Trophoblast cell (in vitro differentiated cells and primary cell): ENCODE results near the gene DCXR.

Source experiments
- DNase-seq, 2 donors: peaks; one replicate each; pipeline ENCODE4 v3.0.0-alpha.2; 2016
- H2AFZ ChIP-seq: 2 replicates; pipeline ENCODE4 v1.6.1; 2013; ENCODE audit warnings: low read length, moderate library complexity, mild to moderate bottlenecking; ENCODE audit not compliant: insufficient read depth, poor library complexity
- H2AK5ac ChIP-seq: 2 replicates; pipeline ENCODE4 v1.6.1; 2013; ENCODE audit warnings: mild to moderate bottlenecking, low read length
- H2BK120ac ChIP-seq: 2 replicates; pipeline ENCODE4 v1.6.1; 2013; ENCODE audit warnings: low read length, mild to moderate bottlenecking, moderate library complexity; ENCODE audit not compliant: insufficient read depth, poor library complexity
- H2BK12ac ChIP-seq: 2 replicates; pipeline ENCODE4 v1.6.1; 2013; ENCODE audit warnings: mild to moderate bottlenecking, low read length, moderate library complexity
- H2BK5ac ChIP-seq: 2 replicates; pipeline ENCODE4 v1.6.1; 2013; ENCODE audit warnings: low read length, low read depth, moderate library complexity, mild to moderate bottlenecking; ENCODE audit not compliant: poor library complexity
- H3K14ac ChIP-seq: 2 replicates; pipeline ENCODE4 v1.6.1; 2013; ENCODE audit warnings: mild to moderate bottlenecking, low read length
- H3K18ac ChIP-seq: 2 replicates; pipeline ENCODE4 v1.6.1; 2013; ENCODE audit warnings: mild to moderate bottlenecking, low read length
- H3K23ac ChIP-seq: 2 replicates; pipeline ENCODE4 v1.6.1; 2013; ENCODE audit warnings: low read length
- H3K27ac ChIP-seq: 2 replicates; pipeline ENCODE4 v1.5.1; 2013; ENCODE audit warnings: low read depth, mild to moderate bottlenecking, inconsistent platforms, low read length, moderate library complexity
- H3K27me3 ChIP-seq: 2 replicates; pipeline ENCODE4 v1.6.1; 2013; ENCODE audit warnings: inconsistent platforms, mild to moderate bottlenecking, low read length, moderate library complexity; ENCODE audit not compliant: insufficient read depth
- H3K36me3 ChIP-seq, 2 experiments: 1 replicate in 1 of 2; 2 replicates in 1 of 2; pipeline ENCODE4 v1.6.1; 2013; ENCODE audit warnings: low read length in 2 of 2, mild to moderate bottlenecking in 2 of 2, moderate library complexity in 1 of 2; ENCODE audit not compliant: insufficient read depth in 2 of 2, control insufficient read depth in 1 of 2
- H3K4ac ChIP-seq: 2 replicates; pipeline ENCODE4 v1.6.1; 2013; ENCODE audit warnings: low read depth, mild to moderate bottlenecking, low read length, moderate library complexity
- H3K4me1 ChIP-seq, 2 experiments: 1 replicate in 1 of 2; 2 replicates in 1 of 2; pipeline ENCODE4 v1.6.1; 2013; ENCODE audit warnings: low read length in 2 of 2, mild to moderate bottlenecking in 2 of 2, moderate library complexity in 1 of 2; ENCODE audit not compliant: insufficient read depth in 2 of 2, control insufficient read depth in 1 of 2
- H3K4me2 ChIP-seq: 2 replicates; pipeline ENCODE4 v1.6.1; 2013; ENCODE audit warnings: inconsistent platforms, mild to moderate bottlenecking, low read length, moderate library complexity
- H3K4me3 ChIP-seq: 2 replicates; pipeline ENCODE4 v1.5.1; 2013; ENCODE audit warnings: mild to moderate bottlenecking, low read depth, low read length, inconsistent platforms
- H3K79me1 ChIP-seq: one replicate; pipeline ENCODE4 v1.6.1; 2013; ENCODE audit warnings: low read length
- H3K79me2 ChIP-seq: 2 replicates; pipeline ENCODE4 v1.6.1; 2013; ENCODE audit warnings: low read length, mild to moderate bottlenecking; ENCODE audit not compliant: control insufficient read depth, insufficient read depth, poor library complexity
- H3K9ac ChIP-seq: 2 replicates; pipeline ENCODE4 v1.6.1; 2013; ENCODE audit warnings: mild to moderate bottlenecking, low read length
- H3K9me3 ChIP-seq: 2 replicates; pipeline ENCODE4 v1.6.1; 2013; ENCODE audit warnings: low read depth, mild to moderate bottlenecking, control low read depth, inconsistent platforms, low read length; ENCODE audit not compliant: insufficient read depth
- H4K12ac ChIP-seq: 2 replicates; pipeline ENCODE4 v1.6.1; 2013; ENCODE audit warnings: low read depth, mild to moderate bottlenecking, low read length, moderate library complexity
- H4K8ac ChIP-seq: 2 replicates; pipeline ENCODE4 v1.6.1; 2013; ENCODE audit warnings: low read depth, mild to moderate bottlenecking, low read length, moderate library complexity
- H4K91ac ChIP-seq: one replicate; pipeline ENCODE4 v1.6.1; 2013; ENCODE audit warnings: low read depth, mild to moderate bottlenecking, low read length, moderate library complexity
- WGBS: extraction: QIAGEN DNeasy Blood & Tissue Kit; methylation state at CpG from one replicate; pipeline ENCODE4 v1.1.7; 2013; ENCODE audit warnings: missing lambda C conversion rate; ENCODE audit not compliant: insufficient read length, insufficient coverage; ENCODE audit errors: extremely low coverage; 5-methylcytosine and 5-hydroxymethylcytosine counted together

DCXR gene

DNA sequence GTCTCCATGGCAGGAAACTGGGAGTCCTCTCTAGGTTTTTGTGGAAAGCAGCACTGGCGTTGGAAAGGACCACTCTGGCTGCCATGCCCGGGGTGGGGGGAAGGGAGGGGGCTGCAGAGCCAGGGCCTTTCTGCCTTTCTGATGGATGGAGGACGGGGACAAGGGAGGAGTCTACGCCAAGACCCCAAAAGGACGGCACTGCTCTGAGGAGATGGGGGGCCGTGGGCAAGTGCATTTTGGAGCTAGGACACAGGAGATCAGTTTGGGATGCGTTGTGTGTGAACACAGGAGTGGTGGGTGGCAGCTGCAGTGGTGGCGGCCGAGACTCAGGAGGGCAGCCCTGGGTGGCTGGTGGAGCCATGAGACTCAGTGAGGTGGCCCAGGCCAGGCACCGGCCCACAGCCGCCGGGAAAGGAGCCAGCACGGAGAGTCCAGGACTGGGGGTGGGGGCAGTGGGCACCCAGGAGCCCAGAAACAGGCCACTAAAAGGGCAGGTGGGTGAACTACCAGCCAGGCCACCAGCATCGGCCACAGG lies 16.9 kb downstream of the DCXR start:
- Histone ChIP-seq H3K14ac (no peak overlapping the region), H3K18ac (no peak overlapping the region), H3K23ac (no peak overlapping the region), H4K91ac (no peak overlapping the region), H3K4ac (no peak overlapping the region), H3K36me3 (peaks cover 14 to 18% of the 10 kb centered on the region in 2 experiments), H2BK12ac (no peak overlapping the region), H2AK5ac (no peak overlapping the region), H3K9ac (no peak overlapping the region), H3K27me3 (no peaks in the 10 kb centered on the region), H3K27ac (no peak overlapping the region), H3K79me2 (peaks cover 8% of the 10 kb centered on the region), H2BK5ac (no peak overlapping the region), H2BK120ac (no peak overlapping the region), H4K12ac (no peak overlapping the region), H4K8ac (no peak overlapping the region), H3K4me3 (no peak overlapping the region), H3K4me1 (peaks cover 18 to 19% of the 10 kb centered on the region in 2 experiments), H3K79me1 (peaks cover 6% of the 10 kb centered on the region), H3K4me2 (no peak overlapping the region), H2AFZ (no peak overlapping the region), H3K9me3 (peaks cover 3% of the 10 kb centered on the region)
- no CpG with 5 or more reads among the region's 14 CpGs for WGBS
- DNase-seq = no peak

DNA sequence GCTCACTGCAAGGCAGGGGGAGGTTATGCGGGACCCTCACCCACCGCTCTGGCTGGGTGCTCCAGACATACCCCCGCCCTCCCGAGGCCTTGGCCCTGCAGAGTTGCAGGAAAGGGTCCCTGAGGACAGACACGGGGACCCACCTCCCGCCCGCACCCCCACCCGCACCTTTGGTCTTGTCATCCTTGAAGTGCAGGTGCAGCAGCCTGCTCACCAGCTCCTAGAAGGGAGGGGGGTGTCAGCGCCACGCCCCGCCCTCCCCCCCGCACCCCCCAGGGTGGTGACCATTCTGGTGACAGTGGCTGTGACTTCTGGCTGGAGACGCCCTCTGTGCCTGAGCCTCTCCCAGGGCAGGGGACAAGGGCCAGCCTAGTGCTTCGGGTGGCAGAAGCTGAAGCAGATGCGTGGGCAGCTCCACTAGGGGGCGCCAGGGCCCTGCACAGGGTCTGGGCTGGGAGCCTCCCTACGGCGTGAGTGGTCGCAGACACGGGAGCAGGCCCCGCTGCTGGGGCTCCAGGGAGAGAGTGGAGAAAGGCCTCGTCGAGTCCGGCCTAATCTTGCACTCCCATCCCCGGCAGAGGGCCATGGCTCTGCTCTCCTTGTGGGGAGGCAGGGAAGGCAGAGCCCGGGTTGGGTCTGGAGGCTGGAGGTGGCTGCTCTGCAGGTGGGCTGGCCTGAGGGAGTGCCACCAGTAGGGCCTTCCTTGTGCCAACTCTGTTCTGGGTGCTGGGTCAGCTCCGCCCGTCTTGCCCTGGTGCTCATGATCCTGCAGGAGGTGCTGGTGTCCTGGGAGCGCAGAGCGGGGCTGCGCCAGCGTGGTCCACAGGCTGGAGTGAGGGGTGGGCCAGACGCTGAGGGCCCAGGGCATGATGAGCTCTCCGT lies 17.6 kb downstream of the DCXR start:
- peak in 1 of 2 donors; percentile 73 for DNase-seq
- H3K14ac ChIP-seq = no peak overlapping the region

DNA sequence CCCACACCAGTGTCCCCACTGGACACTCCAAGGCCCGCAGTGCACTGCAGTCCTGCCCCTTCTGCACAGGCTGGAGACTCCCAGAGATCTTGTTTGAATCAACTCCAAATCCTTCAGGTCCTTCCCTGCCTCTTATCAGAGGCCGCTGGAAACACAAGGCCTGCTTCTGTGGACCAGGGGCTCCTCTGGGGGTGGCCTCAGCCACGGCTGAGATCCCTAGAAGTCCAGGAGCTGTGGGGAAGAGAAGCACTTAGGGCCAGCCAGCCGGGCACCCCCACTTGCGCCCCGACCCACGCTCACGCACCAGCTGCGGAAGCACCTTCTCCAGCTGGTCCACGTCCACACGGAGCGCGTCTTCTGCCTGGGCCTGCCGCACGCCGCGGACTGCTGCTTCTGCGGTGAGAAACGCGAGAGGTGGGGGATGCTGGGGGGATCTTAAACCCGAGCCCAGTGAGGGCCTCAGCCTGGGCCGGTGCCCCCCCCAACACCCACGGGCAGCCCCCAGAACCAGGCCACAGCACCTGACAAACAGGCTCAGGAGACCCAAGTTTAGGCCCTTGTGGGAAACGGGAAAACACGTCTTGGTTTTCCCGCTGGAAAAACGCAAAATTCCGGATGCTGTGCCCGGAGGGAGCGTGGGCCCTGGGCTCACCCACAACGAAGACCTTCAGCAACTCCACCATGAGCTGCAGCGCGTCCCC lies 18.4 kb downstream of the DCXR start:
- no peak overlapping the region for H4K8ac ChIP-seq
- no peak overlapping the region for H3K4me3 ChIP-seq
- H3K18ac ChIP-seq = no peak overlapping the region
- no peak overlapping the region for H3K9ac ChIP-seq
- H4K12ac ChIP-seq = no peak overlapping the region
- no peak overlapping the region for H2BK12ac ChIP-seq
- H3K27ac ChIP-seq = no peak overlapping the region
- H3K36me3 ChIP-seq = peaks cover 17 to 18% of the 10 kb centered on the region in 2 experiments
- whole genome bisulfite sequencing = no CpG with 5 or more reads among the region's 33 CpGs
- peaks cover 3% of the 10 kb centered on the region for H3K9me3 ChIP-seq
- no peak for DNase-seq
- H3K4me2 ChIP-seq = no peak overlapping the region
- H4K91ac ChIP-seq = no peak overlapping the region
- H2BK120ac ChIP-seq = no peak overlapping the region
- H3K23ac ChIP-seq = no peak overlapping the region
- H3K27me3 ChIP-seq = no peaks in the 10 kb centered on the region
- peaks cover 15 to 16% of the 10 kb centered on the region in 2 experiments for H3K4me1 ChIP-seq
- H3K4ac ChIP-seq = no peak overlapping the region
- H3K14ac ChIP-seq = no peak overlapping the region
- no peak overlapping the region for H2AFZ ChIP-seq
- peaks cover 6% of the 10 kb centered on the region for H3K79me1 ChIP-seq
- peaks cover 8% of the 10 kb centered on the region for H3K79me2 ChIP-seq
- H2BK5ac ChIP-seq = no peak overlapping the region
- no peak overlapping the region for H2AK5ac ChIP-seq

More for the DNA sequence above, 17.6 kb downstream of the DCXR start:
- Histone ChIP-seq H3K4ac (no peak overlapping the region), H2AK5ac (no peak overlapping the region), H2AFZ (no peak overlapping the region), H4K12ac (no peak overlapping the region), H2BK120ac (no peak overlapping the region), H3K27ac (no peak overlapping the region), H3K23ac (no peak overlapping the region), H3K36me3 (peaks cover 14 to 18% of the 10 kb centered on the region in 2 experiments), H3K4me1 (peaks cover 18 to 19% of the 10 kb centered on the region in 2 experiments), H3K27me3 (no peaks in the 10 kb centered on the region), H4K8ac (no peak overlapping the region), H3K4me2 (no peak overlapping the region), H3K9ac (no peak overlapping the region), H3K9me3 (peaks cover 3% of the 10 kb centered on the region), H3K4me3 (peak overlapping the region; percentile 8), H3K79me2 (peaks cover 8% of the 10 kb centered on the region), H2BK12ac (no peak overlapping the region), H4K91ac (no peak overlapping the region), H3K79me1 (peaks cover 6% of the 10 kb centered on the region), H3K18ac (no peak overlapping the region), H2BK5ac (no peak overlapping the region)
- no CpG with 5 or more reads among the region's 34 CpGs for WGBS

DNA sequence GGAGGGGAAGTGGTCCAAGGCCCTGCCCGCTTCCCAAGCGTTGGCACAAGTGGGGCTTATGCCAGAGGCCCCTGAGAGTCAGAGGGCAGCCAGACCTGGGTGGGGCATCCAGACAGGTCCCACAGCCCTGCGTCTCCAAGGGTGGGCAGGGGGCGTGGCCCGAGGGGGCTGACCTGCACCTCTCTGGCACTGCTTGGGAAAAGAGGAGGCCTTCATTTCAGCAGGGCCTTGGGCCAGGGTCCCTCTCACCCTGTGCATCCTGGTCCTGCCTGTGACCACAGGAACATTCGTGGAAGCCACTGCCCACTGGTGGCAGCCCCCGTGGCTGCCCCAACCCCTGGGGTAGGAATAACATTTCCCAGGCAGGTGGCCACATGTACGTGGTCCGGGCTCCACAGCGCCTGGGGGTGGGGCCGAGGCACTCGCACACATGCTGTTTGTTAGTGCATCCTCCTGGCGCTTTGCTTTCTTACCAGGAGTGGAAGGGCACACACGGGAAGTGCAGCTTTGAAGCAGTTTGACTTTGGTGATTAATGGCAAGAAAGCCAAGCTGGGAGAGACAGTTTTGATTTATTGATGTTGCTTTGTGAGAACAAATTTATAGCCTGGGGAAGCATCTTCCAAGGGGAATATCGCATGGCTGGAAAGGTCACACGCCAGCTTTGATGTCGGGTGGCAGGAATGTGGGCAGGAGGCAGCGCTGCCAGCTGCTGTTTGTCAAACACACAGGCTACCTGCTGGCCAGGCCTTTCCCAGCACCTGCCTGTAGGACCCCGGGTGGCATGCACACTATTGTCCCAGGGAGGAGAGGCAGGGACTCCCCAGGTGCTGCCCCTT lies 19.1 kb downstream of the DCXR start:
- Histone ChIP-seq H2BK120ac (no peak overlapping the region), H4K91ac (no peak overlapping the region), H3K4ac (no peak overlapping the region), H3K14ac (no peak overlapping the region), H2AFZ (no peak overlapping the region), H3K9ac (no peak overlapping the region), H2BK5ac (no peak overlapping the region), H3K4me3 (no peak overlapping the region), H3K27ac (no peak overlapping the region), H3K4me2 (no peak overlapping the region), H3K36me3 (peaks cover 17 to 18% of the 10 kb centered on the region in 2 experiments), H2BK12ac (no peak overlapping the region), H4K8ac (no peak overlapping the region), H3K27me3 (no peaks in the 10 kb centered on the region), H3K4me1 (peaks cover 12 to 13% of the 10 kb centered on the region in 2 experiments), H3K9me3 (peaks cover 2% of the 10 kb centered on the region), H3K79me2 (peaks cover 5% of the 10 kb centered on the region), H3K18ac (no peak overlapping the region), H4K12ac (no peak overlapping the region), H2AK5ac (no peak overlapping the region), H3K79me1 (peaks cover 8% of the 10 kb centered on the region), H3K23ac (no peak overlapping the region)
- DNase-seq = peak in 1 of 2 donors; percentile 56
- WGBS = no CpG with 5 or more reads among the region's 19 CpGs
